Body of pancreas (tissue), 4 donors: ENCODE results near the gene SCFD2.

ENCODE experiments used
- CTCF ChIP-seq, 7 experiments: fragments of 450-650 bp in 4 of 7; fragments of 200-600 bp in 3 of 7; sonication (generic) in 3 of 7; IDR thresholded peaks; one replicate each; pipeline ENCODE4 v1.5.1; 2016 to 2019; ENCODE audit warnings: antibody characterized with exemption in 7 of 7
- POLR2A ChIP-seq, 3 donors: fragments of 450-650 bp; IDR thresholded peaks; one replicate each; pipeline ENCODE4 v1.6.1; 2016; ENCODE audit warnings: antibody characterized with exemption in 3 of 3, mild to moderate bottlenecking in 2 of 3

DNA sequence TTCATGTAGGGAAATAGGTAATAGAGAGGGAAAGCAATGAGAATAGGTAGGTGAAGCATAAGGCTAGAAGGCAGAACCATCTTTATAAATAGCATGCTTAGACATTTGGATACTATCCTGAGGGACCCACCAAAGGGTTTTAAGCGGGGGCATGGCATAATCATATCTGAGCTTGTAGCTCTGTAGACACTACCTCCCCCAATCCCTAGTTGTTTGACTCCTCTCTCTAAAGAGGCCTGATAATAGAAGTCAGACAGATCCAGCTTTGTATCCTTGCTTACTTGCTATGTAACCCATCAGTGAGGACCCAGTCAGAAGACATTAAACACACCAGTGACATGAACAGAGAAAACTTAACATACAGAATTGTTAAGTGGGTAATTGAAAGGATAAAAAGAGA lies 58.7 kb downstream of the SCFD2 start:
- no peak for TF ChIP-seq CTCF (IDR thresholded peaks at IDR 0.05)
- no peak for TF ChIP-seq POLR2A (IDR thresholded peaks at IDR 0.05)
